ENCODE measurements around the gene PPP2R5A.
"Not testable (repeated sequence)": the region's sequence is repeated elsewhere in the genome, so short reads cannot be mapped to it uniquely, and the experiment has no call there.

The PPP2R5A gene

GRCh38 chr1:212287261-212287895 is 2.2 kb downstream of the PPP2R5A start:
- no peaks in the 10 kb centered on the region for H3K9me3 ChIP-seq (ENCODE audit: control insufficient read depth in 2 of 2, low read length in 2 of 2)
- H3K4me1 ChIP-seq (ENCODE audit: control insufficient read depth, insufficient read depth, low read length): peaks cover 14% of the 10 kb centered on the region
- H3K9ac ChIP-seq (ENCODE audit: low read length in 2 of 2): peak overlapping the region; percentile 66 to 94
- no peak overlapping the region for H3K27ac ChIP-seq (ENCODE audit: low read length)
- H3K36me3 ChIP-seq (ENCODE audit: control insufficient read depth in 2 of 2, insufficient read depth in 2 of 2, low read length in 2 of 2): no peaks in the 10 kb centered on the region
- H3K27me3 ChIP-seq (ENCODE audit: control insufficient read depth in 1 of 2, insufficient read depth in 2 of 2, low read length in 2 of 2): no peaks in the 10 kb centered on the region
- peak overlapping the region; percentile 78 to 98 for H3K4me3 ChIP-seq (ENCODE audit: low read length in 2 of 2)

DNA sequence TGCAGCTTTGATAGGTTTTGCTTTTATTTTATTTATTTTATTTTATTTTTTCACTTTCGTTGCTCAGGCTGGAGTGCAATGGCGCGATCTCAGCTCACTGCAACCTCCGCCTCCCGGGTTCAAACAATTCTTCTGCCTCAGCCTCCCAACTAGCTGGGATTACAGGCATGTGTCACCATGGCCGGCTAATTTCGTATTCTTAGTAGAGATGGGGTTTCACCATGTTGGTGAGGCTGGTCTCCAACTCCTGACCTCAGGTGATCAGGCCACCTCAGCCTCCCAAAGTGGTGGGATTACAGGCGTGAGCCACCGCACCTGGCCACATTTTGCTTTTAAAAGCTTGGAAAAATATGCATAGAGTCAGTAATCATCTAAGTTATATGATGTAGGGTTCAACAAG is 2.8 kb downstream of the PPP2R5A start:
- not testable (repeated sequence) for H3K9ac ChIP-seq (ENCODE audit: low read length in 2 of 2); H3K27me3 ChIP-seq (ENCODE audit: control insufficient read depth in 1 of 2, insufficient read depth in 2 of 2, low read length in 2 of 2); H3K9me3 ChIP-seq (ENCODE audit: control insufficient read depth in 2 of 2, low read length in 2 of 2); H3K36me3 ChIP-seq (ENCODE audit: control insufficient read depth in 2 of 2, insufficient read depth in 2 of 2, low read length in 2 of 2); H3K27ac ChIP-seq (ENCODE audit: low read length)
- Histone ChIP-seq H3K4me3 (ENCODE audit: low read length in 2 of 2) (peak overlapping the region; percentile 10 to 28), H3K4me1 (ENCODE audit: control insufficient read depth, insufficient read depth, low read length) (peaks cover 16% of the 10 kb centered on the region)

DNA sequence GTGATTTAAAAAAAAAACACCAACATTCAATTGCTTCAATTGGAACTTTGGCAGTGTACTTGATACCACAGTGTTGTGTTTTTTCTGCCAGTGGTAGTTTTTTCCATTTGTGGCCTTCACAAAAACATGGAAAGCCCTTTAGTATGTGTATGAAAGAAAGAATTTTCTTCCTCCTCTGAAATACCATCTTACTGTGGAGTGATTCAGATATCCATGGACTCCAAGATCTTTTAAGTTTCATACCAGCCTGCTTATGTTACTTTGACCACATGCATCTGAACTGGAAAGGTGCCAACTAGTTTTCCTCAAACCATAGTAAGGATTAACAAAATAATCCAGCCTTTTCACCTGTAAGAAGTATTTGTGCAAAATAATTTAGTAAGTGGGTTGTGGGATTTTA is 3.4 kb downstream of the PPP2R5A start:
- Histone ChIP-seq H3K36me3 (ENCODE audit: control insufficient read depth in 2 of 2, insufficient read depth in 2 of 2, low read length in 2 of 2) (no peaks in the 10 kb centered on the region), H3K9me3 (ENCODE audit: control insufficient read depth in 2 of 2, low read length in 2 of 2) (no peaks in the 10 kb centered on the region), H3K4me1 (ENCODE audit: control insufficient read depth, insufficient read depth, low read length) (peaks cover 16% of the 10 kb centered on the region), H3K4me3 (ENCODE audit: low read length in 2 of 2) (peak overlapping the region; percentile 10 to 28), H3K9ac (ENCODE audit: low read length in 2 of 2) (no peak overlapping the region), H3K27ac (ENCODE audit: low read length) (no peak overlapping the region), H3K27me3 (ENCODE audit: control insufficient read depth in 1 of 2, insufficient read depth in 2 of 2, low read length in 2 of 2) (no peaks in the 10 kb centered on the region)

DNA sequence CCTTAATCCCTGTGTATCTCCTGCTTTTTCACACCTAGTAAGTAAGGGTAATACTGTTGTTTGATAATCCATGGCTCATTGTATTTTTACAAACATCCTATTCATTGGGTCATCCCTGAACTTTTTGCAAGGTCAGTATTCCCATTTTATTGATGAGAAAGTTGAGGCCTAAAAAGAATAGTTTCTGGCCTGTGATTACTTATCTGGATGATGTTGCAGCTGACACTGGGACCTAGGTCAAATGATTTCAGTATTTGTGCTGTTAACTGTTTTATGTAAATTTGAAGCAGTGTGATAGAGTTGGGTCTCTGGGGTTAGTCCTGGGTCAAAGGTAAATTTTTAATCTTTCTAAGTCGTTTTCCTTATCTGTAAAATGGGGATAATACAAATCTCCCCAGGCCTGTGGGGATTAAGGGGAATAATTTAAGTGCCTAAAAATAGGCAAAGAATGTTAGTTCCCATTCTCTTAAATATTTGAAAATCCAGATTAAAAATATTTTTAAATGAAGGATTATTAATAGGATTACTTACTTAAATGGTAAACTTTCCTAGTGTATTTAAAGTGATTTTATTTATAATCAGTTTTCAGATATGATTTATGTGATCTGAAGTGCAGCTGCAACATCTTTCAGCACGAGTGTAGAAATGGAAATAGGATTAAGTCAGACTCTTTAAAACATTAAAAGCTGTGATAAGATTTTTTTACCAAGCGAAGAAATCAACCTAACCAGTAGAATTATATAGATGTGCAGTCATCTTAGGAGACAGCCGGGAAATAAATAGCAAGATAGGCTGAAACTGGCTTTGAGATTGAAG is 4.3 kb downstream of the PPP2R5A start:
- Histone ChIP-seq H3K27me3 (ENCODE audit: control insufficient read depth in 1 of 2, insufficient read depth in 2 of 2, low read length in 2 of 2) (no peaks in the 10 kb centered on the region), H3K36me3 (ENCODE audit: control insufficient read depth in 2 of 2, insufficient read depth in 2 of 2, low read length in 2 of 2) (no peaks in the 10 kb centered on the region), H3K9me3 (ENCODE audit: control insufficient read depth in 2 of 2, low read length in 2 of 2) (no peaks in the 10 kb centered on the region), H3K4me1 (ENCODE audit: control insufficient read depth, insufficient read depth, low read length) (peaks cover 11% of the 10 kb centered on the region), H3K9ac (ENCODE audit: low read length in 2 of 2) (no peak overlapping the region), H3K27ac (ENCODE audit: low read length) (no peak overlapping the region), H3K4me3 (ENCODE audit: low read length in 2 of 2) (peak overlapping the region in 1 of 2 donors; percentile 9)

- H3K4me1 ChIP-seq (ENCODE audit: control insufficient read depth, insufficient read depth, low read length): peaks cover 8% of the 10 kb centered on the region
- no peak overlapping the region for H3K27ac ChIP-seq (ENCODE audit: low read length)
- no peak overlapping the region for H3K4me3 ChIP-seq (ENCODE audit: low read length in 2 of 2)
- no peaks in the 10 kb centered on the region for H3K36me3 ChIP-seq (ENCODE audit: control insufficient read depth in 2 of 2, insufficient read depth in 2 of 2, low read length in 2 of 2)
- H3K9me3 ChIP-seq (ENCODE audit: control insufficient read depth in 2 of 2, low read length in 2 of 2): no peaks in the 10 kb centered on the region
- no peaks in the 10 kb centered on the region for H3K27me3 ChIP-seq (ENCODE audit: control insufficient read depth in 1 of 2, insufficient read depth in 2 of 2, low read length in 2 of 2)
- H3K9ac ChIP-seq (ENCODE audit: low read length in 2 of 2): no peak overlapping the region
Measured at GRCh38 chr1:212290608-212291007, 5.4 kb downstream of the PPP2R5A start.

- no peak overlapping the region for H3K27ac ChIP-seq (ENCODE audit: low read length)
- H3K9me3 ChIP-seq (ENCODE audit: control insufficient read depth in 2 of 2, low read length in 2 of 2): no peaks in the 10 kb centered on the region
Measured at GRCh38 chr1:212291505-212292134, 6.4 kb downstream of the PPP2R5A start.

DNA sequence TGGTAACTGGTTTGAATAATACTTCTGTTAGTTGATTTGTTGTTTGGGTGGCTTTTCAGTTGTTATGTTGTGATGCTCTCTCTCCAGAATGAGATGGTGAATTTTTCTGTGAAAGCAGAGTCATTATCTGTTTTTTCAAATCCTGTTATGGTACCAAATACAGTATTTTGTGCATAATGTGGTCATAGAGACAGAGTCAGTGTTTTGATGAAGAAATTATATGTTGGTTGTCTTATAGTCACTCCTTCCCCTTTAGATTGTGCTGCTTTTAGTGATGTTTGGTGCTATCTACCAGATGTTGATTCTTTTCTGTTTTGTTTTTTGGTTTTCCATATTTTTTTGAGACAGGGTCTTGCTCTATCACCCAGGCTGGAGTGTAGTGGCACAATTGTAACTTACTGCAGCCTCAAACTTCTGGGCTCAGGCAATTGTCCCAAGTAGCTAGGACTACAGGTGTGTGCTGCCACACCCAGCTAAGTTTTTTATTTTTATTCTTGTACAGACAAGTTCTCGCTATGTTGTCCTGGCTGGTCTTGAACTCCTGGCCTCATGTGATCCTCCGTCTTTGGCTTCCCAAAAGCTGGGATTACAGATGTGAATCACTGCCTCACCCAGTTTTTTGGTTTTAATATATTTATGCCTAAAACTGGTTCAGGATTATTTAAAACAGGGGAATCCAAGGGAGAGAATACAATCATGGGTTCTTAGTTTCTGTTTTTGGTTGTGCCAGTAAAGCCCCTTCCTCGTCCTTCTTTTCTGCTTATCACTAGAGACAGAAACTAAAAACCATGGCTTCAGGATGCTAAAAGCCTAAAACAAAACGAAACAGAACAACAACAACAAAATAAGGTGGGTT is 7.3 kb downstream of the PPP2R5A start:
- no peak overlapping the region for H3K4me3 ChIP-seq (ENCODE audit: low read length in 2 of 2)
- no peaks in the 10 kb centered on the region for H3K27me3 ChIP-seq (ENCODE audit: control insufficient read depth in 1 of 2, insufficient read depth in 2 of 2, low read length in 2 of 2)
- no peaks in the 10 kb centered on the region for H3K9me3 ChIP-seq (ENCODE audit: control insufficient read depth in 2 of 2, low read length in 2 of 2)
- no peak overlapping the region for H3K27ac ChIP-seq (ENCODE audit: low read length)
- no peak overlapping the region for H3K9ac ChIP-seq (ENCODE audit: low read length in 2 of 2)
- H3K4me1 ChIP-seq (ENCODE audit: control insufficient read depth, insufficient read depth, low read length): peaks cover 8% of the 10 kb centered on the region
- H3K36me3 ChIP-seq (ENCODE audit: control insufficient read depth in 2 of 2, insufficient read depth in 2 of 2, low read length in 2 of 2): no peaks in the 10 kb centered on the region

More at GRCh38 chr1:212291505-212292134, 6.4 kb downstream of the PPP2R5A start:
- H3K4me1 ChIP-seq (ENCODE audit: control insufficient read depth, insufficient read depth, low read length): peaks cover 8% of the 10 kb centered on the region
- no peak overlapping the region for H3K9ac ChIP-seq (ENCODE audit: low read length in 2 of 2)
- no peak overlapping the region for H3K4me3 ChIP-seq (ENCODE audit: low read length in 2 of 2)
- no peaks in the 10 kb centered on the region for H3K36me3 ChIP-seq (ENCODE audit: control insufficient read depth in 2 of 2, insufficient read depth in 2 of 2, low read length in 2 of 2)
- no peaks in the 10 kb centered on the region for H3K27me3 ChIP-seq (ENCODE audit: control insufficient read depth in 1 of 2, insufficient read depth in 2 of 2, low read length in 2 of 2)

GRCh38 chr1:212293579-212293978 is 8.4 kb downstream of the PPP2R5A start:
- Histone ChIP-seq H3K27me3 (ENCODE audit: control insufficient read depth in 1 of 2, insufficient read depth in 2 of 2, low read length in 2 of 2) (no peaks in the 10 kb centered on the region), H3K4me3 (ENCODE audit: low read length in 2 of 2) (no peak overlapping the region), H3K9me3 (ENCODE audit: control insufficient read depth in 2 of 2, low read length in 2 of 2) (no peaks in the 10 kb centered on the region), H3K9ac (ENCODE audit: low read length in 2 of 2) (no peak overlapping the region), H3K4me1 (ENCODE audit: control insufficient read depth, insufficient read depth, low read length) (peaks cover 2% of the 10 kb centered on the region), H3K27ac (ENCODE audit: low read length) (no peak overlapping the region), H3K36me3 (ENCODE audit: control insufficient read depth in 2 of 2, insufficient read depth in 2 of 2, low read length in 2 of 2) (no peaks in the 10 kb centered on the region)

GRCh38 chr1:212294983-212295382 is 9.8 kb downstream of the PPP2R5A start:
- no peaks in the 10 kb centered on the region for H3K36me3 ChIP-seq (ENCODE audit: control insufficient read depth in 2 of 2, insufficient read depth in 2 of 2, low read length in 2 of 2)
- H3K4me1 ChIP-seq (ENCODE audit: control insufficient read depth, insufficient read depth, low read length): peaks cover 2% of the 10 kb centered on the region
- no peak overlapping the region for H3K27ac ChIP-seq (ENCODE audit: low read length)
- H3K9me3 ChIP-seq (ENCODE audit: control insufficient read depth in 2 of 2, low read length in 2 of 2): no peaks in the 10 kb centered on the region
- no peak overlapping the region for H3K4me3 ChIP-seq (ENCODE audit: low read length in 2 of 2)
- no peaks in the 10 kb centered on the region for H3K27me3 ChIP-seq (ENCODE audit: control insufficient read depth in 1 of 2, insufficient read depth in 2 of 2, low read length in 2 of 2)
- H3K9ac ChIP-seq (ENCODE audit: low read length in 2 of 2): no peak overlapping the region

DNA sequence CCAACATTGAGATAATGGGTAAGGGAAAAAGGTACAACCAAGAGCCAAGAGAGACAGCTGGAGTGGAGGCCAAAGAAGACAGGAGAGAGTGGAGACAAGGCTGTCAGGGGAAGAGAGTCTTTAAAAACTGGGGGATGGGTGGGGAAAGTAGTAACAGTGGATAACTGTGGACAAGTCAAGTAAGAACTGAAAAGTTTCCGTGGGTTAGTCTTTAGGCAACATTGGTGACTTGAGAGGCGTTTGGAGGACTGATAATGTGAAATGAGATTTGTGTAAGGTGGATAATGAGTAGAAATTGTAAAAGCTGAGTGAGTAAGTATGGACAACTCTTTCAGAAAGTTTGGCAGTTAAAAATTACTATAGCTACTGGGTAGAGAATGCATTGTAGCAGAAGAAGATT is 10.4 kb downstream of the PPP2R5A start:
- Histone ChIP-seq H3K9me3 (ENCODE audit: control insufficient read depth in 2 of 2, low read length in 2 of 2) (no peaks in the 10 kb centered on the region), H3K4me1 (ENCODE audit: control insufficient read depth, insufficient read depth, low read length) (peaks cover 2% of the 10 kb centered on the region), H3K4me3 (ENCODE audit: low read length in 2 of 2) (no peak overlapping the region), H3K9ac (ENCODE audit: low read length in 2 of 2) (no peak overlapping the region), H3K27me3 (ENCODE audit: control insufficient read depth in 1 of 2, insufficient read depth in 2 of 2, low read length in 2 of 2) (no peaks in the 10 kb centered on the region), H3K27ac (ENCODE audit: low read length) (no peak overlapping the region), H3K36me3 (ENCODE audit: control insufficient read depth in 2 of 2, insufficient read depth in 2 of 2, low read length in 2 of 2) (no peaks in the 10 kb centered on the region)

Measured in stomach smooth muscle (tissue), 2 donors.